GM21737 (cell line): ENCODE measurements around the gene C2orf66.

Experiments used
- ATAC-seq: cut with Tn5 transposase; IDR thresholded peaks from one replicate; pipeline ENCODE4 v1.9.1; 2021; ENCODE audit warnings: mild to moderate bottlenecking, moderate library complexity; ENCODE audit not compliant: unreplicated experiment

The C2orf66 gene

GRCh38 chr2:196767101-196767500, 42.1 kb downstream of the C2orf66 start:
- no peak for ATAC-seq

GRCh38 chr2:196759378-196759706, 49.8 kb downstream of the C2orf66 start:
- no peak for ATAC-seq

GRCh38 chr2:196758474-196759377, 50.4 kb downstream of the C2orf66 start:
- ATAC-seq = no peak
